ENCODE results near the gene SVOPL. TPM values are rescaled to one million over a fixed set of nuclear protein-coding genes. Genes with fewer than 3 reads are reported as not detected.

Gene SVOPL
- total RNA-seq, 1 experiment from 2014 or later, result not detected

GRCh38 chr7:138579136-138579535 lies 122.0 kb downstream of the SVOPL start:
- Histone ChIP-seq H3K9me2 (ENCODE audit: insufficient read depth) (no peaks in the 10 kb centered on the region), H3K79me2 (ENCODE audit: insufficient read depth, low read length) (no peaks in the 10 kb centered on the region), H3K4me2 (ENCODE audit: low read length) (no peak overlapping the region), H3K27ac (ENCODE audit: low read depth, low read length) (no peak overlapping the region), H3K4me1 (ENCODE audit: control insufficient read depth in 1 of 2, insufficient read depth in 2 of 2, low read length in 2 of 2) (no peaks in the 10 kb centered on the region), H3K9me3 (ENCODE audit: control insufficient read depth in 1 of 2, insufficient read depth in 1 of 2, low read depth in 1 of 2, low read length in 2 of 2) (no peaks in the 10 kb centered on the region), H2AFZ (ENCODE audit: low read depth, low read length, poor library complexity, severe bottlenecking) (no peak overlapping the region), H3K36me3 (ENCODE audit: control insufficient read depth in 1 of 2, insufficient read depth in 2 of 2, low read length in 2 of 2) (peaks cover 0 to 2% of the 10 kb centered on the region in 2 experiments; a peak in 1 of 4 replicates), H3K4me3 (replicated peaks in 1 of 2; ENCODE audit: low read depth in 1 of 2, low read length in 2 of 2) (no peak overlapping the region), H3K27me3 (ENCODE audit: insufficient read depth, low read length) (no peaks in the 10 kb centered on the region), H3K9ac (ENCODE audit: low read length) (no peak overlapping the region), H4K20me1 (ENCODE audit: insufficient read depth) (no peaks in the 10 kb centered on the region)
- ChIA-PET POLR2A (no interaction called here), RAD21 (ENCODE audit: low non-redundant PET in 1 of 2, low total read pairs in 2 of 2, uncharacterized antibody in 2 of 2, unreplicated experiment in 2 of 2) (no interaction called here), CTCF (no interaction called here)
- TF ChIP-seq JUND (IDR thresholded peaks at IDR 0.05) (no peak), MAX (IDR thresholded peaks at IDR 0.05) (no peak)
- no peak for DNase-seq (ENCODE audit: low read depth, low spot score)
- no TSS peak for BruUV-seq (replicated peaks)
- ATAC-seq, result no peak
- intact Hi-C loops (cut with micrococcal nuclease), result no loop called here

- POLR2A ChIA-PET, result no interaction called here
- Histone ChIP-seq H3K4me3 (replicated peaks in 1 of 2; ENCODE audit: low read depth in 1 of 2, low read length in 2 of 2) (no peak overlapping the region), H3K9me3 (ENCODE audit: control insufficient read depth in 1 of 2, insufficient read depth in 1 of 2, low read depth in 1 of 2, low read length in 2 of 2) (no peaks in the 10 kb centered on the region), H3K4me1 (ENCODE audit: control insufficient read depth in 1 of 2, insufficient read depth in 2 of 2, low read length in 2 of 2) (no peaks in the 10 kb centered on the region), H3K9ac (ENCODE audit: low read length) (no peak overlapping the region), H3K79me2 (ENCODE audit: insufficient read depth, low read length) (no peaks in the 10 kb centered on the region), H2AFZ (ENCODE audit: low read depth, low read length, poor library complexity, severe bottlenecking) (no peak overlapping the region), H3K36me3 (ENCODE audit: control insufficient read depth in 1 of 2, insufficient read depth in 2 of 2, low read length in 2 of 2) (peaks cover 0 to 2% of the 10 kb centered on the region in 2 experiments; a peak in 1 of 4 replicates), H3K27me3 (ENCODE audit: insufficient read depth, low read length) (no peaks in the 10 kb centered on the region), H3K4me2 (ENCODE audit: low read length) (no peak overlapping the region), H3K27ac (ENCODE audit: low read depth, low read length) (no peak overlapping the region), H4K20me1 (ENCODE audit: insufficient read depth) (no peaks in the 10 kb centered on the region), H3K9me2 (ENCODE audit: insufficient read depth) (no peaks in the 10 kb centered on the region)
- DNase-seq (ENCODE audit: low read depth, low spot score), result no peak
- intact Hi-C loops (cut with micrococcal nuclease), result no loop called here
- CTCF ChIA-PET, result no interaction called here
- TF ChIP-seq TCF7L2 (IDR thresholded peaks at IDR 0.05; ENCODE audit: borderline replicate concordance, extremely low read depth, insufficient read depth, insufficient read length), result no peak
- TF ChIP-seq MAX (IDR thresholded peaks at IDR 0.05), result no peak
- TF ChIP-seq YY1 (IDR thresholded peaks at IDR 0.05; ENCODE audit: extremely low read depth, insufficient replicate concordance, low read depth, low read length), result no peak
- TF ChIP-seq CBX3 (IDR thresholded peaks at IDR 0.05; ENCODE audit: low read depth), result no peak
- TF ChIP-seq ZBTB33 (IDR thresholded peaks at IDR 0.05; ENCODE audit: extremely low read depth, insufficient replicate concordance, low read length), result no peak
- no peak for TF ChIP-seq ZNF274 (IDR thresholded peaks at IDR 0.05; ENCODE audit: low read depth, low read length)
- no peak for TF ChIP-seq FOSL1 (IDR thresholded peaks at IDR 0.05; ENCODE audit: low read depth)
- no peak for TF ChIP-seq POLR2A (IDR thresholded peaks at IDR 0.05; ENCODE audit: borderline replicate concordance, extremely low read depth, insufficient read depth, insufficient read length)
- no peak for TF ChIP-seq CEBPB (IDR thresholded peaks at IDR 0.05; ENCODE audit: low read depth)
- no peak for TF ChIP-seq ELF1 (IDR thresholded peaks at IDR 0.05; ENCODE audit: borderline replicate concordance, low read depth)
- no peak for TF ChIP-seq POLR2AphosphoS5 (IDR thresholded peaks at IDR 0.05; ENCODE audit: low read depth, low read length)
- ATAC-seq, result no peak
- BruUV-seq (replicated peaks), result no TSS peak
- RAD21 ChIA-PET (ENCODE audit: low non-redundant PET in 1 of 2, low total read pairs in 2 of 2, uncharacterized antibody in 2 of 2, unreplicated experiment in 2 of 2), result no interaction called here
Observed at GRCh38 chr7:138575897-138576428, 125.2 kb downstream of the SVOPL start.

Data from HCT116 (cell line).